WTC11 (cell line): Measurements from ENCODE around the gene NELL2. TPM values are rescaled to one million over a fixed set of nuclear protein-coding genes. Genes with fewer than 3 reads are reported as not detected.

Experiments
- ATAC-seq: fragments of 200-7000 bp; cut with Tn5 transposase; 2 replicates; pipeline ENCODE4 v1.10.0; 2021; ENCODE audit warnings: mild to moderate bottlenecking, moderate library complexity
- CTCF ChIA-PET: fragments of 300-600 bp; sonication (Branson Sonifier 250); formaldehyde crosslinking; loops from one replicate; lab custom pipeline; 2021; ENCODE audit warnings: antibody characterized with exemption; lab: Charles Lee
- POLR2A ChIA-PET: fragments of 350-600 bp; sonication (Branson Sonifier 250); formaldehyde crosslinking; loops from one replicate; lab custom pipeline; 2021; ENCODE audit warnings: antibody characterized with exemption; lab: Charles Lee
- DNase-seq: peaks from one replicate; pipeline ENCODE4 v3.0.0; 2021; ENCODE audit warnings: low spot score
- H3K27ac Mint-ChIP-seq: 2 replicates; pipeline ENCODE4 v1.8.0; 2021; ENCODE audit warnings: mixed read lengths
- H3K27me3 Mint-ChIP-seq: 2 replicates; pipeline ENCODE4 v1.8.0; 2021; ENCODE audit warnings: low read depth, mild to moderate bottlenecking, moderate library complexity, mixed read lengths
- H3K36me3 Mint-ChIP-seq: 2 replicates; pipeline ENCODE4 v1.8.0; 2021; ENCODE audit warnings: mixed read lengths
- H3K4me1 Mint-ChIP-seq: 2 replicates; pipeline ENCODE4 v1.8.0; 2022; ENCODE audit warnings: mixed read lengths
- H3K4me3 Mint-ChIP-seq: 2 replicates; pipeline ENCODE4 v1.8.0; 2021; ENCODE audit warnings: mild to moderate bottlenecking, moderate library complexity, mixed read lengths
- H3K9me3 Mint-ChIP-seq: 2 replicates; pipeline ENCODE4 v1.8.0; 2021; ENCODE audit warnings: mixed read lengths
- ARID4B ChIP-seq: sonication (generic); formaldehyde crosslinking; IDR thresholded peaks from 2 replicates; pipeline ENCODE4 v1.8.0; 2023; ENCODE audit warnings: missing genetic modification reagents, mild to moderate bottlenecking, borderline replicate concordance
- ATF3 ChIP-seq: sonication (generic); formaldehyde crosslinking; conservative IDR thresholded peaks from 2 replicates; pipeline ENCODE4 v1.8.1; 2022; ENCODE audit warnings: mild to moderate bottlenecking, missing genetic modification reagents
- CTCF ChIP-seq: fragments of 200-600 bp; IDR thresholded peaks from 2 replicates; pipeline ENCODE4 v1.8.0; 2022; ENCODE audit warnings: antibody characterized with exemption
- GABPB1 ChIP-seq: sonication (generic); formaldehyde crosslinking; IDR thresholded peaks from 2 replicates; pipeline ENCODE4 v1.8.1; 2023; ENCODE audit warnings: mild to moderate bottlenecking, missing genetic modification reagents
- GRHL2 ChIP-seq: fragments of 250-450 bp; sonication (Bioruptor Pico); IDR thresholded peaks from 2 replicates; pipeline ENCODE4 v1.8.0; 2022; ENCODE audit warnings: mild to moderate bottlenecking, moderate library complexity; ENCODE audit not compliant: insufficient replicate concordance, severe bottlenecking
- MAX ChIP-seq: sonication (generic); formaldehyde crosslinking; IDR thresholded peaks from 2 replicates; pipeline ENCODE4 v1.8.0; 2022; ENCODE audit warnings: mild to moderate bottlenecking, missing genetic modification reagents
- MLX ChIP-seq: sonication (generic); formaldehyde crosslinking; IDR thresholded peaks from 2 replicates; pipeline ENCODE4 v1.8.1; 2023; ENCODE audit warnings: mild to moderate bottlenecking, missing genetic modification reagents, moderate library complexity
- MXD4 ChIP-seq: fragments of 250-450 bp; sonication (Bioruptor Pico); IDR thresholded peaks from 2 replicates; pipeline ENCODE4 v1.8.0; 2021; ENCODE audit warnings: mild to moderate bottlenecking, moderate library complexity, borderline replicate concordance
- NR3C1 ChIP-seq: sonication (generic); formaldehyde crosslinking; conservative IDR thresholded peaks from 2 replicates; pipeline ENCODE4 v1.8.1; 2023; ENCODE audit warnings: low read depth, mild to moderate bottlenecking, missing genetic modification reagents
- SMAD3 ChIP-seq: sonication (generic); formaldehyde crosslinking; IDR thresholded peaks from 2 replicates; pipeline ENCODE4 v1.8.0; 2022; ENCODE audit warnings: missing genetic modification reagents, mild to moderate bottlenecking, borderline replicate concordance
- ZBTB21 ChIP-seq: sonication (generic); formaldehyde crosslinking; IDR thresholded peaks from 2 replicates; pipeline ENCODE4 v1.8.1; 2023; ENCODE audit warnings: mild to moderate bottlenecking, missing genetic modification reagents, borderline replicate concordance
- ZNF138 ChIP-seq: sonication (generic); formaldehyde crosslinking; conservative IDR thresholded peaks from 2 replicates; pipeline ENCODE4 v1.8.1; 2022; ENCODE audit warnings: mild to moderate bottlenecking, moderate library complexity, missing genetic modification reagents
- ZNF396 ChIP-seq: fragments of 250-450 bp; sonication (Bioruptor Pico); IDR thresholded peaks from 2 replicates; pipeline ENCODE4 v1.8.0; 2021; ENCODE audit warnings: mild to moderate bottlenecking, moderate library complexity, borderline replicate concordance
- ZNF532 ChIP-seq: fragments of 250-450 bp; sonication (Bioruptor Pico); IDR thresholded peaks from 2 replicates; pipeline ENCODE4 v1.9.0; 2021; ENCODE audit warnings: mild to moderate bottlenecking, borderline replicate concordance
- ZNF671 ChIP-seq: fragments of 250-450 bp; sonication (Bioruptor Pico); IDR thresholded peaks from 2 replicates; pipeline ENCODE4 v1.8.0; 2021; ENCODE audit warnings: mild to moderate bottlenecking
- total RNA-seq: library from RNA; stranded (reverse); gene quantifications from 3 replicates; pipeline ENCODE4 v1.2.3, GENCODE V29; 2021

Gene NELL2
- total RNA-seq, 1 experiment from 2014 or later: 37.4 TPM

- Mint-ChIP-seq H3K27ac (no peak overlapping the region), H3K9me3 (0 out of 2 replicates have a peak, but pooled peaks cover 3% of the 10 kb centered on the region), H3K27me3 (no peaks in the 10 kb centered on the region), H3K36me3 (peaks cover 6% of the 10 kb centered on the region; the same call in 1 of the 2 replicates), H3K4me1 (peaks cover 36% of the 10 kb centered on the region), H3K4me3 (no peak overlapping the region)
- TF ChIP-seq ARID4B (CRISPR knock-in tag) (no peak), ZNF671 (CRISPR knock-in tag) (no peak), GRHL2 (CRISPR knock-in tag) (no peak), ZNF532 (CRISPR knock-in tag) (no peak), MAX (CRISPR knock-in tag) (no peak), MXD4 (no peak), GABPB1 (no peak)
- ChIA-PET CTCF (no interaction called here), POLR2A (no interaction called here)
- ATAC-seq (no peak), DNase-seq (no peak)
These were observed 301.5 kb downstream of the NELL2 start for GRCh38 chr12:44574586-44574985.

- H3K4me1 Mint-ChIP-seq: peaks cover 27% of the 10 kb centered on the region
- H3K27me3 Mint-ChIP-seq: no peaks in the 10 kb centered on the region
- DNase-seq: no peak
- H3K27ac Mint-ChIP-seq: no peak overlapping the region
- CTCF ChIA-PET: no interaction called here
- H3K9me3 Mint-ChIP-seq: 0 out of 2 replicates have a peak, but pooled peaks cover 3% of the 10 kb centered on the region
- no peak for TF ChIP-seq MXD4
- no peak for TF ChIP-seq ZNF396 (CRISPR knock-in tag)
- TF ChIP-seq GABPB1: no peak
- TF ChIP-seq ZNF138 (CRISPR knock-in tag): no peak
- TF ChIP-seq CTCF: no peak
- TF ChIP-seq MLX (CRISPR knock-in tag): no peak
- TF ChIP-seq SMAD3: no peak
- no peak for TF ChIP-seq NR3C1
- no peak for TF ChIP-seq ATF3 (CRISPR knock-in tag)
- no peak for TF ChIP-seq ZBTB21
- TF ChIP-seq, all 79 proteins: peak for 0
- H3K4me3 Mint-ChIP-seq: no peak overlapping the region
- POLR2A ChIA-PET: no interaction called here
- H3K36me3 Mint-ChIP-seq: peaks cover 6% of the 10 kb centered on the region; the same call in 1 of the 2 replicates
- ATAC-seq: no peak
These were observed 302.4 kb downstream of the NELL2 start for GRCh38 chr12:44573723-44574122.
